OCI-LY3 (cell line): ENCODE data around the gene FAM76B.

ENCODE experiments used
- CTCF ChIP-seq: fragments of 200-600, 300-600 bp; sonication (generic); IDR thresholded peaks from 2 replicates; pipeline ENCODE4 v1.5.1; 2014; ENCODE audit warnings: antibody characterized with exemption, low read length, low read depth
- EZH2phosphoT487 ChIP-seq: fragments of 200-600 bp; shearing (Covaris generic); IDR thresholded peaks from 2 replicates; pipeline ENCODE4 v1.6.1; 2018; ENCODE audit warnings: antibody characterized with exemption, mixed run types, low read depth

GRCh38 chr11:95821640-95822039 is 32.1 kb upstream of the FAM76B start:
- TF ChIP-seq CTCF = no peak
- no peak for TF ChIP-seq EZH2phosphoT487
